ENCODE data around the gene MED27.

The MED27 gene

DNA sequence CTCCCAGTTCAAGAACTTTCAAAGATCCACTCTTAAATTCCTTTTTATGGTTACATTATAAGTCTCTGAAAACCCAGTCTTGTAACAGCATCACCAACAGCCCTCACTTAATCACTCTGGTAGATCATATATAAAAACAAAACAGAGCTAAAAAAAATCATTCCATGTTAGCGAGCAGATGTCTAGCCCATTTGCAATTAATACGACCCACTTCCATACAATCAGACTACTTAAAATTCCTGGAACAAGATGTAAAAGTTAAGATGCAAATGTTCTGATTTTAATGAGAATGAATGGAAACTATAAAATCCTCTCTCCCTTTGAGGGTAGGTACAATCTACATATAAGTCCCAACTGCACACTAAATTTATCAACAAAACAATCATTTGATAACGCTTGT is 167.0 kb downstream of the MED27 start:
- no peak for DNase-seq

DNA sequence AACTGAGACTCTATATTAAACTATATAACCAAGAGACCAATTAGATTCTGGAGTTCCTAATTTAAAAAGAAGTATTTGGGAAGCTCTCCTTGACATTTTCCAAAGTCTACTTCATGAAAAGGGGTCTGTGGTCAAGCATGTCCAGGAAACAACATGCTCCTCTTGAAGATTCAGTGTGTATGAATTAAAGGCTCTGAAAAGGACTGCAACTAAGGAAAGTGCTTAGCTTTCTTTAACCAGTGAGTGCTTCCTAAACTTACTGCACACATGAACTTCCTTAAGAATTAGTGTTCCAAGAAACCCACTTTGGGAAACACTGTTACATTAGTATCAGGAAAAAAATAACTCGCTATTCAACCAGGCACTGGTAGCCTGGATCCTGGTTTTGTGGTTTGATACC is 167.6 kb downstream of the MED27 start:
- DNase-seq, result no peak

GRCh38 chr9:131910572-131910971 is 169.1 kb downstream of the MED27 start:
- no peak for DNase-seq

DNA sequence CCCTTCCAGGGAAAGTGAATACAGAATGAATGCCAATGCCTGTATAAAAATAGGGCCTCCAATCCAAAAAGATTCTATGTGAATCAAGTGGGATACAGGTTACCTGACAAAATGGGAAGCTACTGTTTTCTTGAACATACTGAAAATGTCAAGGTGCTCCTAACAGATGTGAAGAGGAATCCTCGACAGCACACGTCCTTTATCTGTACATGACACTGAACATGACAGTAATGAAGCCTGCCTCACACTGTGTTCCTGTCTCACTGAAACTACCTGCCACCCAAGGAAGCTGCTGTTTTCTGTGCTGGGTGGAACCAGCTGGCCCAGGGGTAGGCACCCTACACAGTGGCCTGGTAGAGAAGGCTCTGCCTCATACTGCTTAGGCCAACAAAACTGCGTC is 174.5 kb downstream of the MED27 start:
- DNase-seq, result no peak

DNA sequence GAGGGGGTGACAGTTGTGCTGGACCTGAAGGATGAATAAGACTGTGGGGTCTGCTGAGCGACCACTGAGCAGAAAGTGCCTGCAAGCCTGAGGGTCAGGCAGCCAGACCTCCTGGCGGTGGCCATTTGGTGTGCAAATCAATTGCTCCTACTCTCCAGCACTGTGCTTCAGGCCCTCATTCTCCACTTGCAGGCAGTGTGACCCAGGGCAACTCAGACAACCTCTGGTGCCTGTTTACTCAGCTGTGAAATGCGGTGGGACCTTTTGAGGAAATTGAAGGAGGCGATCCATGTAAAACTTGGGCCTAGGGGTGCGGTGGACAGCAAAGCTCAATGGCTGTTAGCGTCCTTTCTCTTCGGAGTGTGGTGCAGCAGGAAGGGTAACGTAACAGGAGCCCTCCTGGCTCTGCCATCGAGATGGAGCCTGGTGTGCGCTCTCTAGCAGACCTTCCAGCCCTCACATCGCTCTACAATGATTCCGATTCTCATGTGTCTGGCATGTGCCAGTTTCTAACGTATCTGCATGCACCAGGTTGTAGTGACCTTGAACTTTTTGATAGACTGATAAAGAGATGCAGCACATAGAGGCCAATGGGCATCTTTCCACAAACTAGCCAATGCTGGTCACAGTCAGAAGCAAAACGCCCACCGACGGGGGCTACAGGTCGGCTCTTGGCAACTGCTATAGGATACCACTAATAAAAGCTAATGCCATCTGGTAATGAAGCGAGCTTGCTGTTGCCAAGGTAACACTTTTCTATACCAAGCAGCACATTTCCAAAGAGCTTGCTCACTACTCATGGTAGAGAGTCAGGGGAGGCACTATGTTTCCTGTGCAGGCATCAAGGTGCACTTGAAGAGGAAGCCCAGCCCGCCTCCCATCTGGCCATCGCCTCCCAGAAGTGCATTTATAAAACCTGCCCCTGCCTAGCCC is 180.1 kb downstream of the MED27 start:
- no peak for DNase-seq

- DNase-seq, result no peak
Observed at GRCh38 chr9:131892902-131893500, 186.7 kb downstream of the MED27 start.

DNA sequence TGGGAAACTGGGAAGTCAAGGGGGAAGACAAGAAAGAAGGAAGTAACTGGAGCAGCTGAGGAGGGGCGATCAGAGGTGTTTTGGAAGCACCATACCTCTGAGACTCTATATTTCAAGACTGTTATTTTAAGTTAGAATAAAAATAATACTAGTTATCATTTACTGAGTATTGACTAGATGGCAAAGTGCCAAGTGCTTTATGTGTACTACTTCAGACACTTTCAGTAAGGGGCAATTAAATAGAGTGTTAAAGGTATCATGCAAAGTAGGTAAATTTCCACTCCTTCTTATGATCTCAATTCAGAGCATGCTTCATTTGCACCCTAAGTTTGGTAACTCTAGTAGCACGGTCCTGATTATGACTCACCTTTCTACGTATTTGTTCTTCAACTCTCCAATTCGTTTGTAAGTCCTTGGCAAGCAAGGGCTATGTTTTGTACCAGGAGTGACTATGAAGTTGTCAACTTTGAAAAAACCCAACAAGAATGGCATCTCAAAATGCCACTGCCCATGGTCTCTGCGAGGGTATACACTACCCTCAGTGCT is 187.4 kb downstream of the MED27 start:
- peak; percentile 38 for DNase-seq

DNA sequence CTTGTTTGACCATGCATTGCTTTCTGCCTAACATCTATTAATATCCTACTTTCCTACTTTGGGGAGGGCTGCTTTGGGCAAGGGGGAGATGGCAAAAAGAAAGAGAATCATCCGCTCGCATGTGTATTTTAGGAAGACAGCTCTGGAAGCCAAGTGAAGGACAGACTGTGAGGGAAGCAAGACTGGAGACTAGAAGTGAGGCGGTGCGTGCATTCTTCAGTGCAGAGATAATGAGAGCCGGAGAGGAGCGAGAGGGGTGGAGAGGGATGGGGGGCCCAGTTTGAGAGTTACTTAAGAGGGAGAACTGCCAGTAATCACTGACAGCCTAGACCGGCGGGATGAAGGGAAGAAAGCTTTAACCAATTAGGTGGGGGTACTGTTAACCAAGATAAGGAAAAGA is 188.1 kb downstream of the MED27 start:
- no peak for DNase-seq

GRCh38 chr9:131889437-131890251 is 190.0 kb downstream of the MED27 start:
- DNase-seq, result no peak

GRCh38 chr9:131888923-131889322 is 190.7 kb downstream of the MED27 start:
- no peak for DNase-seq

DNA sequence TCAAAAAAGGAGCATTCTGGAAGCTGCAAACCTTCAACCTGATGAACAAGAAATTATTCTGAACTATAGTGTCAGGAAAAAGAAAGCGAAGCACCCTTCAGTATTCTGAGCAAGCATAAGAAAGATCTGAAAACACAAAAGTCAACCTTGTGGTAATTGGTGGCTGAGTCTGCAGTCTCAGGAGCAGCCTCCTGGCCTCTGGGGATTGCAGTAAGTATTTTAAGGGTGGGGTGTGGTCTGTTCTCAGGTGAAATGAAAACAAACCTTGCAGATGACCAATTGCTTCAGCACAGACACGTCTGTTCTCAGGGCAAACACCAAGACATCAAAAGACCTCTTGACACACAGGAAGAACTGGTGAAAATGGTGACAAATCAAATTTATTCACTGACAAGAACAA is 192.0 kb downstream of the MED27 start:
- no peak for DNase-seq

DNA sequence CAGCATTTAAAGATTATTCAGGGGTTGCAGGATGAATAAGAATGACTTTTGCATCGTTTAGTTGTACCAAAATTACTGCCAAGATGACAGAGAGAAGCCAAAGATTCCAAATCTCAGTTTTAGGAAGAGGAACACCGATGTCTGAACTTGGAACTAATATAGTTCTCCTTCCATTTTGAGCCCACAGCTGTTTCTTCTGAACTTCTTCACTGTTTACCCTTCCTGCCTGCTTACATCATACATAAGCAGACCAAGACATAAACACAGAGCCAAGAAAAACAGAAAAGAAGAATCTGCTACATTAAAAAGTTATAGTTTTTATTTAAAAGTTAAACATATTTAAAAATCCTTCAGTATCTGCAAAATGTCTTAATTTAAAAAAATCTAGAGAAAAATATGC is 192.8 kb downstream of the MED27 start:
- no peak for DNase-seq

GRCh38 chr9:131885144-131885609 is 194.5 kb downstream of the MED27 start:
- DNase-seq, result peak; percentile 19

- no peak for DNase-seq
Observed at GRCh38 chr9:131884222-131884621, 195.4 kb downstream of the MED27 start.

- no peak for DNase-seq
Observed at GRCh38 chr9:131880833-131881583, 198.7 kb downstream of the MED27 start.

DNA sequence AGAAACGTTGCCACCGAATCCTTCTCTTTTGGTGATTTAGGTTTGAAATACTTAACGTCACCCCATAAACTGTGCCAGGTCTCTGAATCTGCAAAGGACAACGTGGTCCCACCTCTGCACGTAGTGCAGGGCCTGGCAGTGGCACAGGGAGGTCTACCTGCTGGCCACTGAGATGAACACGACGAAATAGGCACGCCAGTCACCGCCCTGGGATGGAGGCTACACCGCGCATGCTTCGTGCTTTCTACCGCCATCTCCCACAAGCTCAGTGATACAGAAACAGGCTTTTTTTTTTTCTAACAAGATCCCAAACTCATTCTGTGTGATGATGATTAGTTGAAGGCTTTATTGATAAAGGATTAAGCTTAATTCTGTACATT is 199.8 kb downstream of the MED27 start:
- no peak for DNase-seq

- no peak for DNase-seq
Observed at GRCh38 chr9:131879181-131879910, 200.3 kb downstream of the MED27 start.

GRCh38 chr9:131876486-131876885 is 203.2 kb downstream of the MED27 start:
- DNase-seq, result no peak

DNA sequence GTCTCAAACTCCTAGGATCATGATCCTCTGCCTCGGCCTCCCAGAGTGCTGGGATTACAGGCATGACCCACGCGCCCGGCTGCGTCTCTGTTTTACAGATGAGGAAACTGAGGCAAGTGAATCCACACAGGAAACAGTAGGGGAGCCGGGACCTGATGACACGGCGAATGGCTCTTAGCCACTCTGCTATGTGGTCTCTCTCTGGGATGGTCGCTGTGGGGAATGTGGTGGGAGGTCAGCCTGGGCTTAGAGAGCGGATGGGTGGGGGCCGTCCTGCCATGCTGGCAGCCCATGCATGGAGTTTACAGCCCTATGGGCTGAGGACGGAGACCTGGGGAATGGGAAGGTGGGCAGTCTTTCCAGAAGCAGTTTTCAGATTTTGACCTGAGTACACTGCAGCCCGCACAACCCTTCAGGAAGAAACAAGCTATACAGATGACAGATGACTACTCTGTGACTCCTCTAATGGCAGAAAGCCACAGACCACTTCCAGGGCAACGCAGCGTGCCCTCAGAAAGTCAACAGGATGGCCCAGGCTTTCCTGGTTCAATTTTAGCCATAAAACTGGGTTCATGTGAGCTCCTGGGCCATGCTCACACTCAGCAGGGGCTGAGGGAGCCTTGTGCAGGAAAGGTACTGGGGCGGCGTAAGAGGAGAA is 203.7 kb downstream of the MED27 start:
- no peak for DNase-seq

DNA sequence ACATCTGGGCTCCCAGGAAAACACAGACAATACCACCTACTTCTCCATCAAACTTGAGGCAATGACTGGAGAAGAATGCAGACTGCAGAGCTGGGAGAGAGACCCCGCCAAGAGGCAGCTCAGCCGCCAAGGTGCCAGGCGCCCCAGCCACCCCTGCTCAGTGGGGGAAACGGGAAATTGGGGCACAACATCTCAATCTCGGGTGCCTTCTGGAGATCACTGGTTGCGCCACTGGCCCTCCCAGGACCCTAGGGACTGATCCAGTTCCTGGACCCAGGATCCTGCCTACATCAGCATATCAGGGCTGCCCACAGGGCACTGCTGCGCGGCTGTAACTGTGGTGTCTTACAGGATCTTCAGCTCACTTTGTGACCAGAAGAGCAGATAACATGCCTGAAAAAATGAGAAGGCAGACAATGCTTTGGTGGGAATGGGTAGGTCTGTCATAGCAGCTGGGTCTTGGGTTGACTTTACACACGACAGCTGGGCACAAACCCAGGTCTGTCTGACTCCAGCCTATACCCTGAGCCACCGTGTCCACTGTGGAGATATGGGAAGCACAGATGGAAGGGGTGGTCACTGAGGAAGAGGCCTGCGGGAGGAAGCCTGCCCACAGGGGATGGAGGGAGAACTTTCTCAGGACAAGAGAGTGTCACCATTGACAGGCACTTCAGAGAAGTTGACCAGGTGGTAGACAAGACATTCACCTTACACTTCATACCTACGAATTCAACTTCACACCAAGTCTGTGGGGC is 204.6 kb downstream of the MED27 start:
- no peak for DNase-seq

Measured in NCI-H1105 treated with DMSO at 0.1 percent for 48 hours (cell line).